ENCODE results near the gene CUX1. TPM values are rescaled to one million over a fixed set of nuclear protein-coding genes. Genes with fewer than 3 reads are reported as not detected.

CUX1 gene
- total and polyA plus RNA-seq, 2 donors (not counting 1 experiment from before 2014, with no cell fraction given), result 10.8 to 86.5 TPM

DNA sequence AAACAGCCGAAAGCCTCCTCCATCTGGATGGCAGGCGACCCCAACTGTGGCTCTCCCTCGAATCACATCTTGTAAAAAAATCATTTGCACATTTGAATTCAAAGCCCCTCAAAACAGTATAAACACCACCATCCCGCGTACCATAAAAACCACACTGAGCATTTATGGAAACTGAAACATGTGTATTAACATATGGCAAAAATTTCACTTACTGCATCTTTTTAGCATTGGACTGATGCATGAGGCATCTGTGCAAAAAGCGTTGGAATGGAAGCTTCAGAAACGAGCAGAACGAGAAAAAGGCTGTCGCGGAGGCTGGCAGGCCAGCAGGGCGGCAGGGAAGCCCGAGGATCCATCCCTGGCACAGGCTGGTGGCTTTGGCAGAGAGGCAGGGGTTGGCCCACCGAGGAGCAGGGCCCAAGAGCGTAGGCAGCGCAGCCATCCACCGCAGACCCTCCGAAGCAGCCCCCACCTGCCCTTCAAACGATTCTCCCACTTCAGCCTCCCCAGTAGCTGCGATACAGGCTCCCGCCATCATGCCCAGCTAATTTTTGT lies 39.3 kb upstream of the CUX1 start:
- Histone ChIP-seq H3K79me2 (ENCODE audit: control insufficient read depth, insufficient read depth, low read length) (no peaks in the 10 kb centered on the region), H3K4me2 (replicated peaks; ENCODE audit: low read depth, low read length, poor library complexity, severe bottlenecking) (no peak overlapping the region), H3K4me1 (ENCODE audit: control insufficient read depth in 2 of 2, insufficient read depth in 2 of 2, low read length in 2 of 2) (no peaks in the 10 kb centered on the region), H2AFZ (ENCODE audit: insufficient read depth, low read depth, low read length, poor library complexity, severe bottlenecking) (no peak overlapping the region), H3K36me3 (replicated peaks in 1 of 2; ENCODE audit: control extremely low read depth in 1 of 2, control insufficient read depth in 1 of 2, extremely low read depth in 1 of 2, insufficient read depth in 2 of 2, low read length in 1 of 2) (no peaks in the 10 kb centered on the region), H3K27ac (ENCODE audit: low read length in 2 of 2) (no peak overlapping the region), H3K9me3 (ENCODE audit: control extremely low read depth in 1 of 3, control insufficient read depth in 2 of 3, insufficient read depth in 1 of 3, low read length in 2 of 3) (no peaks in the 10 kb centered on the region), H3K27me3 (replicated peaks in 1 of 4; ENCODE audit: control extremely low read depth in 1 of 4, control insufficient read depth in 3 of 4, insufficient read depth in 4 of 4, low read length in 3 of 4) (no peaks in the 10 kb centered on the region), H3K9ac (ENCODE audit: low read length) (no peak overlapping the region), H3K4me3 (ENCODE audit: control extremely low read depth in 1 of 5, extremely low read depth in 1 of 5, insufficient read depth in 1 of 5, low read depth in 2 of 5, low read length in 4 of 5) (no peak overlapping the region), H4K20me1 (ENCODE audit: control insufficient read depth, insufficient read depth, low read length, poor library complexity, severe bottlenecking) (no peaks in the 10 kb centered on the region)
- intact Hi-C loops (cut with micrococcal nuclease), result no loop called here
- no peaks in the 10 kb centered on the region for H3K4me1 Mint-ChIP-seq
- ChIA-PET POLR2A (no interaction called here), CTCF (interaction anchor here (1.9 kb wide), 1 partner anchor 10 kb away, joined by 5 read pairs; no protein-coding TSS in a partner anchor)
- H3K27ac Mint-ChIP-seq, result no peak overlapping the region
- no peak overlapping the region for H3K4me3 Mint-ChIP-seq
- ATAC-seq (ENCODE audit: low read depth) (no peak), DNase-seq (no peak)
- no peaks in the 10 kb centered on the region for H3K9me3 Mint-ChIP-seq (ENCODE audit: insufficient read depth)
- 98% methylated on average over 14 of the region's 20 CpGs for WGBS (ENCODE audit: insufficient coverage)
- TF ChIP-seq, protein P1, sequence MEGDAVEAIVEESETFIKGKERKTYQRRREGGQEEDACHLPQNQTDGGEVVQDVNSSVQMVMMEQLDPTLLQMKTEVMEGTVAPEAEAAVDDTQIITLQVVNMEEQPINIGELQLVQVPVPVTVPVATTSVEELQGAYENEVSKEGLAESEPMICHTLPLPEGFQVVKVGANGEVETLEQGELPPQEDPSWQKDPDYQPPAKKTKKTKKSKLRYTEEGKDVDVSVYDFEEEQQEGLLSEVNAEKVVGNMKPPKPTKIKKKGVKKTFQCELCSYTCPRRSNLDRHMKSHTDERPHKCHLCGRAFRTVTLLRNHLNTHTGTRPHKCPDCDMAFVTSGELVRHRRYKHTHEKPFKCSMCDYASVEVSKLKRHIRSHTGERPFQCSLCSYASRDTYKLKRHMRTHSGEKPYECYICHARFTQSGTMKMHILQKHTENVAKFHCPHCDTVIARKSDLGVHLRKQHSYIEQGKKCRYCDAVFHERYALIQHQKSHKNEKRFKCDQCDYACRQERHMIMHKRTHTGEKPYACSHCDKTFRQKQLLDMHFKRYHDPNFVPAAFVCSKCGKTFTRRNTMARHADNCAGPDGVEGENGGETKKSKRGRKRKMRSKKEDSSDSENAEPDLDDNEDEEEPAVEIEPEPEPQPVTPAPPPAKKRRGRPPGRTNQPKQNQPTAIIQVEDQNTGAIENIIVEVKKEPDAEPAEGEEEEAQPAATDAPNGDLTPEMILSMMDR (IDR thresholded peaks at IDR 0.05), result no peak
- TF ChIP-seq EZH2 (IDR thresholded peaks at IDR 0.05; ENCODE audit: borderline replicate concordance, insufficient read depth, low read depth, low read length, poor library complexity, severe bottlenecking), result no peak
- peaks cover 15% of the 10 kb centered on the region for H3K27me3 Mint-ChIP-seq

DNA sequence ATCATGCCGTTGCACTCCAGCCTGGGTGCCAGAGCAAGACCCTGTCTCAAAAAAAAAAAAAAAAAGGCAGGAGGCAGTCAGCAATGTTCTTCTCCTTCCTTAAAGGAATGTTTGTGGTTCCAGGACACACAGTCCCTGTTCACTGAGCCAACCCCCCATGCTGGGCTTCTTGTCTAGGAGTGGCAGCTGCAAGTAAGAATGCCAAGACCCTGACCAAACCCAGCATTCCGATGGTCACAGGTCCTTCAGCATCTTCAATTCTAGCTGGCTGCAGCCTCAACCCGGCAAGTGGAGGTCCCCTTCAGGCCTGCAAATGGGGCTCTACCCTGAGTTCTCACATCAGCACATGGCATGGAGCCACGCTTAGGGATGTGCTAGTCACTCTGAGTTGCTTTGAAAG lies 38.2 kb upstream of the CUX1 start:
- Mint-ChIP-seq H3K4me3 (no peak overlapping the region), H3K27me3 (peaks cover 17% of the 10 kb centered on the region), H3K9me3 (ENCODE audit: insufficient read depth) (no peaks in the 10 kb centered on the region), H3K27ac (no peak overlapping the region), H3K4me1 (no peaks in the 10 kb centered on the region)
- TF ChIP-seq EZH2 (IDR thresholded peaks at IDR 0.05; ENCODE audit: borderline replicate concordance, insufficient read depth, low read depth, low read length, poor library complexity, severe bottlenecking), result no peak
- TF ChIP-seq, protein P1 (IDR thresholded peaks at IDR 0.05), result no peak
- no peaks in the 10 kb centered on the region for H3K36me3 ChIP-seq (replicated peaks in 1 of 2; ENCODE audit: control extremely low read depth in 1 of 2, control insufficient read depth in 1 of 2, extremely low read depth in 1 of 2, insufficient read depth in 2 of 2, low read length in 1 of 2)
- no peaks in the 10 kb centered on the region for H3K4me1 ChIP-seq (ENCODE audit: control insufficient read depth in 2 of 2, insufficient read depth in 2 of 2, low read length in 2 of 2)
- no peaks in the 10 kb centered on the region for H3K79me2 ChIP-seq (ENCODE audit: control insufficient read depth, insufficient read depth, low read length)
- no peaks in the 10 kb centered on the region for H3K9me3 ChIP-seq (ENCODE audit: control extremely low read depth in 1 of 3, control insufficient read depth in 2 of 3, insufficient read depth in 1 of 3, low read length in 2 of 3)
- DNase-seq (no peak), ATAC-seq (ENCODE audit: low read depth) (no peak)
- H3K9ac ChIP-seq (ENCODE audit: low read length), result no peak overlapping the region
- H4K20me1 ChIP-seq (ENCODE audit: control insufficient read depth, insufficient read depth, low read length, poor library complexity, severe bottlenecking), result no peaks in the 10 kb centered on the region
- CTCF ChIA-PET, result no interaction called here
- intact Hi-C loops (cut with micrococcal nuclease), result no loop called here
- H3K27ac ChIP-seq (ENCODE audit: low read length in 2 of 2), result no peak overlapping the region
- no peak overlapping the region for H2AFZ ChIP-seq (ENCODE audit: insufficient read depth, low read depth, low read length, poor library complexity, severe bottlenecking)
- H3K27me3 ChIP-seq (replicated peaks in 1 of 4; ENCODE audit: control extremely low read depth in 1 of 4, control insufficient read depth in 3 of 4, insufficient read depth in 4 of 4, low read length in 3 of 4), result peaks cover 0 to 5% (median 0%) of the 10 kb centered on the region in 4 experiments
- POLR2A ChIA-PET, result no interaction called here
- no peak overlapping the region for H3K4me2 ChIP-seq (replicated peaks; ENCODE audit: low read depth, low read length, poor library complexity, severe bottlenecking)
- WGBS (ENCODE audit: insufficient coverage), result 96% methylated on average over 4 of the region's 4 CpGs
- no peak overlapping the region for H3K4me3 ChIP-seq (ENCODE audit: control extremely low read depth in 1 of 5, extremely low read depth in 1 of 5, insufficient read depth in 1 of 5, low read depth in 2 of 5, low read length in 4 of 5)
